ENCODE data around the gene MSLN.
"Not testable (repeated sequence)": the region's sequence is repeated elsewhere in the genome, so short reads cannot be mapped to it uniquely, and the experiment has no call there.

MSLN gene

GRCh38 chr16:751152-752006 lies 9.2 kb upstream of the MSLN start:
- in situ Hi-C loops (cut with MboI; ENCODE audit: low sequenced_read_pairs), result no loop called here

GRCh38 chr16:752007-752312 lies 8.6 kb upstream of the MSLN start:
- in situ Hi-C loops (cut with MboI; ENCODE audit: low sequenced_read_pairs), result no loop called here

- in situ Hi-C loops (cut with MboI; ENCODE audit: low sequenced_read_pairs), result not testable (repeated sequence)
Measured at GRCh38 chr16:754121-754607, 6.4 kb upstream of the MSLN start.

GRCh38 chr16:754656-755055 lies 5.9 kb upstream of the MSLN start:
- in situ Hi-C loops (cut with MboI; ENCODE audit: low sequenced_read_pairs), result no loop called here

- in situ Hi-C loops (cut with MboI; ENCODE audit: low sequenced_read_pairs), result no loop called here
Measured at GRCh38 chr16:756428-756827, 4.1 kb upstream of the MSLN start.

GRCh38 chr16:759110-759910 lies 1.2 kb upstream of the MSLN start:
- in situ Hi-C loops (cut with MboI; ENCODE audit: low sequenced_read_pairs), result no loop called here

GRCh38 chr16:760065-760464 lies 469 bp upstream of the MSLN start:
- in situ Hi-C loops (cut with MboI; ENCODE audit: low sequenced_read_pairs), result no loop called here

GRCh38 chr16:761625-762513 lies 1.3 kb downstream of the MSLN start:
- in situ Hi-C loops (cut with MboI; ENCODE audit: low sequenced_read_pairs), result no loop called here

- in situ Hi-C loops (cut with MboI; ENCODE audit: low sequenced_read_pairs), result no loop called here
Measured at GRCh38 chr16:762595-763268, 2.2 kb downstream of the MSLN start.

- in situ Hi-C loops (cut with MboI; ENCODE audit: low sequenced_read_pairs), result no loop called here
Measured at GRCh38 chr16:763369-764183, 3.0 kb downstream of the MSLN start.

GRCh38 chr16:764184-764750 lies 3.7 kb downstream of the MSLN start:
- in situ Hi-C loops (cut with MboI; ENCODE audit: low sequenced_read_pairs), result no loop called here

GRCh38 chr16:764848-765487 lies 4.4 kb downstream of the MSLN start:
- in situ Hi-C loops (cut with MboI; ENCODE audit: low sequenced_read_pairs), result no loop called here

- in situ Hi-C loops (cut with MboI; ENCODE audit: low sequenced_read_pairs), result no loop called here
Measured at GRCh38 chr16:765488-765865, 4.9 kb downstream of the MSLN start.

- in situ Hi-C loops (cut with MboI; ENCODE audit: low sequenced_read_pairs), result no loop called here
Measured at GRCh38 chr16:766008-766819, 5.7 kb downstream of the MSLN start.

- in situ Hi-C loops (cut with MboI; ENCODE audit: low sequenced_read_pairs), result no loop called here
Measured at GRCh38 chr16:766820-767640, 6.5 kb downstream of the MSLN start.

GRCh38 chr16:767743-768235 lies 7.3 kb downstream of the MSLN start:
- in situ Hi-C loops (cut with MboI; ENCODE audit: low sequenced_read_pairs), result no loop called here

GRCh38 chr16:768428-768827 lies 7.9 kb downstream of the MSLN start:
- in situ Hi-C loops (cut with MboI; ENCODE audit: low sequenced_read_pairs), result no loop called here
